T-helper 1 cell treated with Interleukin-12 subunit alpha and Interleukin-12 subunit beta and Interleukin-4 antibody, amounts not matched to agents 30 μg/mL and 1 μg/mL, for 36 hours (primary cell): ENCODE results near the gene CABCOCO1.

Experiments used
- H3K27ac Mint-ChIP-seq: one replicate; pipeline ENCODE4 v1.8.0; 2021; ENCODE audit warnings: mild to moderate bottlenecking, mixed read lengths
- H3K27me3 Mint-ChIP-seq: one replicate; pipeline ENCODE4 v1.8.0; 2021; ENCODE audit warnings: low read depth, mixed read lengths
- H3K36me3 Mint-ChIP-seq: one replicate; pipeline ENCODE4 v1.8.0; 2021; ENCODE audit warnings: low read depth, mixed read lengths
- H3K4me1 Mint-ChIP-seq: one replicate; pipeline ENCODE4 v1.8.0; 2021; ENCODE audit warnings: low read depth, mixed read lengths
- H3K4me3 Mint-ChIP-seq: one replicate; pipeline ENCODE4 v1.8.0; 2021; ENCODE audit warnings: mild to moderate bottlenecking, moderate library complexity, mixed read lengths
- H3K9me3 Mint-ChIP-seq: one replicate; pipeline ENCODE4 v1.8.0; 2021; ENCODE audit warnings: mixed read lengths

Gene CABCOCO1

GRCh38 chr10:61662794-61663259 is at the start of gene CABCOCO1:
TSS of gene CABCOCO1 (plus strand) at chr10:61662929. CDS start at chr10:61662973, 44 bp downstream.
- no peaks in the 10 kb centered on the region for H3K36me3 Mint-ChIP-seq

GRCh38 chr10:61613665-61614064 is 49.1 kb upstream of the CABCOCO1 start:
- no peaks in the 10 kb centered on the region for H3K36me3 Mint-ChIP-seq
- no peak overlapping the region for H3K27ac Mint-ChIP-seq
- no peaks in the 10 kb centered on the region for H3K4me1 Mint-ChIP-seq
- peaks cover 3% of the 10 kb centered on the region for H3K27me3 Mint-ChIP-seq
- H3K9me3 Mint-ChIP-seq: no peaks in the 10 kb centered on the region
- no peak overlapping the region for H3K4me3 Mint-ChIP-seq

More at GRCh38 chr10:61662794-61663259, at the start of gene CABCOCO1:
- H3K27ac Mint-ChIP-seq: no peak within 1 kb of the TSS
- no peaks in the 10 kb centered on the region for H3K4me1 Mint-ChIP-seq
- H3K4me3 Mint-ChIP-seq: no peak within 1 kb of the TSS
- H3K27me3 Mint-ChIP-seq: peaks cover 43% of the 10 kb centered on the region
- no peaks in the 10 kb centered on the region for H3K9me3 Mint-ChIP-seq

GRCh38 chr10:61616611-61617010 is 46.1 kb upstream of the CABCOCO1 start:
- no peaks in the 10 kb centered on the region for H3K36me3 Mint-ChIP-seq
- H3K9me3 Mint-ChIP-seq: no peaks in the 10 kb centered on the region
- H3K4me1 Mint-ChIP-seq: no peaks in the 10 kb centered on the region
- H3K27me3 Mint-ChIP-seq: peaks cover 7% of the 10 kb centered on the region
- no peak overlapping the region for H3K4me3 Mint-ChIP-seq
- no peak overlapping the region for H3K27ac Mint-ChIP-seq

GRCh38 chr10:61617180-61617579 is 45.5 kb upstream of the CABCOCO1 start:
- no peaks in the 10 kb centered on the region for H3K36me3 Mint-ChIP-seq

GRCh38 chr10:61617586-61617985 is 45.1 kb upstream of the CABCOCO1 start:
- H3K4me3 Mint-ChIP-seq: no peak overlapping the region
- peaks cover 7% of the 10 kb centered on the region for H3K27me3 Mint-ChIP-seq
- H3K4me1 Mint-ChIP-seq: no peaks in the 10 kb centered on the region
- no peak overlapping the region for H3K27ac Mint-ChIP-seq
- H3K36me3 Mint-ChIP-seq: no peaks in the 10 kb centered on the region
- H3K9me3 Mint-ChIP-seq: no peaks in the 10 kb centered on the region

More at GRCh38 chr10:61617180-61617579, 45.5 kb upstream of the CABCOCO1 start:
- Mint-ChIP-seq H3K4me3 (no peak overlapping the region), H3K9me3 (no peaks in the 10 kb centered on the region), H3K27ac (no peak overlapping the region), H3K4me1 (no peaks in the 10 kb centered on the region), H3K27me3 (peaks cover 9% of the 10 kb centered on the region)

- no peaks in the 10 kb centered on the region for H3K4me1 Mint-ChIP-seq
- H3K9me3 Mint-ChIP-seq: no peaks in the 10 kb centered on the region
- H3K27ac Mint-ChIP-seq: no peak overlapping the region
- H3K36me3 Mint-ChIP-seq: no peaks in the 10 kb centered on the region
- H3K27me3 Mint-ChIP-seq: peaks cover 7% of the 10 kb centered on the region
- H3K4me3 Mint-ChIP-seq: no peak overlapping the region
These were observed 44.3 kb upstream of the CABCOCO1 start for GRCh38 chr10:61618388-61618961.

GRCh38 chr10:61620506-61620905 is 42.2 kb upstream of the CABCOCO1 start:
- Mint-ChIP-seq H3K4me3 (no peak overlapping the region), H3K27me3 (peaks cover 10% of the 10 kb centered on the region), H3K4me1 (no peaks in the 10 kb centered on the region), H3K27ac (no peak overlapping the region), H3K9me3 (no peaks in the 10 kb centered on the region), H3K36me3 (no peaks in the 10 kb centered on the region)

- no peaks in the 10 kb centered on the region for H3K9me3 Mint-ChIP-seq
- H3K27me3 Mint-ChIP-seq: peaks cover 10% of the 10 kb centered on the region
- no peak overlapping the region for H3K4me3 Mint-ChIP-seq
- H3K36me3 Mint-ChIP-seq: no peaks in the 10 kb centered on the region
- H3K4me1 Mint-ChIP-seq: no peaks in the 10 kb centered on the region
- H3K27ac Mint-ChIP-seq: no peak overlapping the region
These were observed 41.1 kb upstream of the CABCOCO1 start for GRCh38 chr10:61621605-61622051.

- Mint-ChIP-seq H3K36me3 (no peaks in the 10 kb centered on the region), H3K4me1 (no peaks in the 10 kb centered on the region), H3K27ac (no peak overlapping the region), H3K27me3 (peaks cover 10% of the 10 kb centered on the region), H3K4me3 (no peak overlapping the region), H3K9me3 (no peaks in the 10 kb centered on the region)
These were observed 39.6 kb upstream of the CABCOCO1 start for GRCh38 chr10:61623161-61623560.

- Mint-ChIP-seq H3K4me1 (no peaks in the 10 kb centered on the region), H3K36me3 (no peaks in the 10 kb centered on the region), H3K9me3 (no peaks in the 10 kb centered on the region), H3K27me3 (peaks cover 10% of the 10 kb centered on the region), H3K27ac (no peak overlapping the region), H3K4me3 (no peak overlapping the region)
These were observed 36.5 kb upstream of the CABCOCO1 start for GRCh38 chr10:61626209-61626608.

- H3K4me3 Mint-ChIP-seq: no peak overlapping the region
- no peak overlapping the region for H3K27ac Mint-ChIP-seq
- H3K36me3 Mint-ChIP-seq: no peaks in the 10 kb centered on the region
- H3K4me1 Mint-ChIP-seq: no peaks in the 10 kb centered on the region
- H3K27me3 Mint-ChIP-seq: peaks cover 4% of the 10 kb centered on the region
- no peaks in the 10 kb centered on the region for H3K9me3 Mint-ChIP-seq
These were observed 35.5 kb upstream of the CABCOCO1 start for GRCh38 chr10:61627266-61627665.

GRCh38 chr10:61628151-61628874 is 34.4 kb upstream of the CABCOCO1 start:
- no peak overlapping the region for H3K4me3 Mint-ChIP-seq
- no peaks in the 10 kb centered on the region for H3K36me3 Mint-ChIP-seq
- no peak overlapping the region for H3K27ac Mint-ChIP-seq
- peaks cover 3% of the 10 kb centered on the region for H3K27me3 Mint-ChIP-seq
- no peaks in the 10 kb centered on the region for H3K4me1 Mint-ChIP-seq
- no peaks in the 10 kb centered on the region for H3K9me3 Mint-ChIP-seq

- Mint-ChIP-seq H3K4me3 (no peak overlapping the region), H3K27me3 (no peaks in the 10 kb centered on the region), H3K27ac (no peak overlapping the region), H3K4me1 (no peaks in the 10 kb centered on the region), H3K36me3 (no peaks in the 10 kb centered on the region), H3K9me3 (no peaks in the 10 kb centered on the region)
These were observed 33.7 kb upstream of the CABCOCO1 start for GRCh38 chr10:61628875-61629513.

- no peak overlapping the region for H3K27ac Mint-ChIP-seq
These were observed 33.2 kb upstream of the CABCOCO1 start for GRCh38 chr10:61629576-61629975.

More at GRCh38 chr10:61629576-61629975, 33.2 kb upstream of the CABCOCO1 start:
- H3K4me3 Mint-ChIP-seq: no peak overlapping the region
- no peaks in the 10 kb centered on the region for H3K9me3 Mint-ChIP-seq
- no peaks in the 10 kb centered on the region for H3K4me1 Mint-ChIP-seq
- H3K27me3 Mint-ChIP-seq: no peaks in the 10 kb centered on the region
- H3K36me3 Mint-ChIP-seq: no peaks in the 10 kb centered on the region
